Stimulated activated CD4-positive, alpha-beta T cell treated with anti-CD3 and anti-CD28 coated beads, Interleukin-2, amount 100 ng/mL, for 24 hours (primary cell): ENCODE data around the gene CHCHD3.

Experiments
- DNase-seq, 2 donors: peaks; one replicate each; pipeline ENCODE4 v3.0.0-alpha.2; 2020

Gene CHCHD3

DNA sequence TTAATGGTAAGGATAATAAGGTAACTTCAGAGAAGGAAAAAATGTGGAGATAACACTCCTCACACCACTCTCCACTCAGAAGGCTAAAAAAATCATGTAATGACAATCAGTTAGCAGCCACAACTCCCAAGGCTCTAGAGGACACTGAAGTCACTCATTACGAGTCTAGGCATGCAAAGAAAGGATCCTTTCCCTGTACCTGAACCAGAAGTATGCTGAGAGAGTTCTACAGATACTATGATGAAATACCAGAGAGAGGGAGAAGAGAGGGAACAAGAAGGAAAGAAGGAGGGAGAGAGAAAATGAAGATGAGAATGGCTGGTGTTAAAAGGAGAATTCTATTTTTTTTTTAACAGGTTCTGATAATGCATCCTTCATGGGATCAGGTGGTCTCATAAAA lies 281.4 kb downstream of the CHCHD3 start:
- no peak for DNase-seq

DNA sequence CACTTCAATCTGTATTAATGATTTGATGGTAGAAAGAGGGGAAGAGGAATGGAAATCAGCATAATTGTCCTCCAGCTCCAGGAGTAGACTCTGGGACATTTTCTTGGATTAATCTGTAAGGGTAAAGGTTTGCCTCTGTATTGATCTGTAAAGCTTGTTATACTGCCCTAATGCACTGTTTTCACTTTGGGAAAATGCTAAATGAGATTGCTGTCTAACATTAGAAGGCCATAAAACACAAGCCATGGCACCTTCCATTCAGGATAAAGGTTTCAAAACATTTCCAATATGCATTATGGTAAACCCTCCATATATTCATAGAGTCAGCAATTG lies 282.8 kb downstream of the CHCHD3 start:
- DNase-seq = no peak

DNA sequence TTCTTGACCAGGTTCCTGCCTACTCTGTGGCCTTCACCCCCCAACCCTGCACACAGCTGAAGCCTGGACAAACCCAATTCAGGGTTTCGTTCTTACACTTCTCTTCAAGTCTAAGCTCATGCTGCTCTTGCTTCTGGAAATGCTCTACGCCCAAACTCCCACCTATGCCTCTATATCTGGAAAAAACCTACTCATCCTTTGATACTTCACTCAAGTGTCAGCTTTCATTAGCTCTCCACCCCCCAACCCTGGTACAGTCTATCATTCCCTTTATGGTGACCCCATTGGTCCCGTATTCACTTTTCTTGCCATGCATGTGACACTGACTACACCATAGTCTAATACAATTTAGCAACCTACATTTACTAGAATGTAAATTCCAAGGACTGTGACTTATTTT lies 284.7 kb downstream of the CHCHD3 start:
- DNase-seq = no peak

DNA sequence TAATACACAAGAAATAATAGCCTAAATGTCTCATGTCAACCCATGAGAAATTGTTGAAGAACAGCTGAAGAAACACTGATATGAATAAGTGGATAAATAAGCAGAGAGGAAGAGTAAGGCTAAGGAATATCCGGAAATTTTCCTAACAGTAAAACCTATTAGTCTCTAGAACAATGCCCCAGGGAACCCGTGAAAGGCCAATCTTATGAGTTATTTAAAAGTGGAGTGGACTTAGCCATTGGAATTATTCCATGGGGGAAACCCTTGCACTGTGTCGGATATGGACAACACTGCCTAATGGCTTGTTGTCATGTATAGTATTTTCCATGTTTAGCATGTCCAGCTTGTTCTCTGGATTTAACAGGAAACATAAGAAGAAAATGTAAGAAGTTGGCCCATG lies 288.4 kb downstream of the CHCHD3 start:
- DNase-seq = no peak

DNA sequence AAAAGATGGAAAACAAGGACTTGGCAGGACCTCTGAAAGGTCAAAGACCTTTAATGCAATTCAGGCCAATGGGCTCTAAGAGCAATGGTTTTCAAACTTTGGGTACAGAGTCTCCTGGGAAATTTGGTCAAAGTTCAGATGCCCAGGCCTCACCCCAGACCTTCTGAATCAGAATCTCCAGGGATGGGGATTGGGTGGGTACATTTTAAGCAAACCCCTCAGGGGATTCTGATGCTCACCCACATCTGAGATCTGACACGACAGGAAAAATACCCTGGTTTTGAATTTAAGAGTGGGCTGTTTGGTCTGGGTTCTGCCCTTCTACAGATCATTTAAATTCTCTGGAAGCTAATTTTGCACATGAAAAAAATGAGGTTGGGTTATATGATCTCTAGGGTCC lies 290.9 kb downstream of the CHCHD3 start:
- DNase-seq = no peak

DNA sequence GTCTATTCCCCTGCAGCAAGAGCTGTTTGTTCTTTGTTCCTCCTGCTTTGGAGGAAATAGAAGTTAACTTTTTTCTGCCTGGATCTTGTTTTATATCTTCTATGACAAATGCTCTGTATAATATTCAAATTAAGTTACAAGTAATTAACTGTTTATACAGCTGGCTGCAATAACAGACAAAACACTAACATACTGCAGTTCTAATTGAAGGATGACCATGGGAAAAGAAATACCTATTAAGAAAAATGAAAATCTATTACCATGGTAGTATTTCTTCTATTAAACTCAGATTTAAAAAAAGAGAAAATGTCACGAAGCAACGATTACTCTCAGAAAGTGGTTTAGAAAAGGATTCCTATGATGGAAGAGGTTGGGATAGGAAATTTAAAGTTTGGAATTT lies 291.8 kb downstream of the CHCHD3 start:
- DNase-seq = no peak

DNA sequence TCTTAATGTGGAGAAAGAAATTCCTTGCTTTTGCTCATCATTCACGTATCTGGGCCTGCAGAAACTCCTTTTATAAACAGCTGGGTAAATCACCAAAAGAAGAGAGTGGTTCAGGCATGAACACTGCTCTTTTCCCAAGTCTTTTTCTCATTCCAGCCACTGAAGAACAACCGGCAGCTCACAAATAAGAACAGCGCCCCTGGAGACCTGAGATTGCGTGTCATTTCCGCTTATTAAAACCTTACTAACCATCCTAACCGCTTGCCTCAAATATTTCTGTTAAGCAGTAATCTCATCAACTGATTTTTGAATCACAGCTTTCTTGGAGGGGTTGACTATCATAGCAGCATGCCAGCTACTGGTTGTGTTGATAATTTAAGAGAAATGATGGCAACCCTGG lies 292.6 kb downstream of the CHCHD3 start:
- no peak for DNase-seq

DNA sequence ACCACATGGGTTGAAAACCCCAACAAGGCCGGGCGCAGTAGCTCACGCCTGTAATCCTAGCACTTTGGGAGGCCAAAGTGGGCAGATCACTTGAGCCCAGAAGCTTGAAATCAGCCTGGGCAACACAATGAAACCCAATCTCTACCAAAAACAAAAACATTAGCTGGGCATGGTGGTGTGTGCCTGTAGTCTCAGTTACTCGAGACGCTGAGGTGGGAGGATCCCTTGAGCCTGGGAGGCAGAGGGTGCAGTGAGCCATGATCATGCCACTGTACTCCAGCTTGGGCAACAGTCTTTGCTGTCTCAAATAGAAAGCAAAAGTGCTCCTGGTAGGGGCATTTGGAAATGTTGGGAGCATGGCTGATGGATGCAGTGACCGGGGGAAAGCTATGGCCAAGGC lies 296.0 kb downstream of the CHCHD3 start:
- no peak for DNase-seq

DNA sequence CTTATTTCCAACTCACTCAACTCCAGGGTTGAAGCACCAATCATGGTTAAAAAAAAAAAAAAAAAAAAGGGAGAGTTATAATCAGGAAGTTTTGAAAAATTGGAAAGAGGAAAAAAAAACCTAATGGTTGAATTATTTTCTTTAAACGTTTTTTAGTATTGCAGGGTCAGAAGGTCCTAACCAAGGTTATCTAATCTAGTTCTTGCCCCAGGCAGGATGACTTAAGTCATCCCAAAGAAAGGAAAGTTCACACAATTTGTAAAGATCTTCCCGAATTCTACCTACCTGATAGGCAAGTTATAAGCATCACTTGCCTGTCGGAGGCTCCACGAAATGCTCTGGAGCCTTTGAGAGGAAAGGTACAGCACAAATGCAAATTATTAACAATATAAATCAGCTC lies 297.5 kb downstream of the CHCHD3 start:
- no peak for DNase-seq

DNA sequence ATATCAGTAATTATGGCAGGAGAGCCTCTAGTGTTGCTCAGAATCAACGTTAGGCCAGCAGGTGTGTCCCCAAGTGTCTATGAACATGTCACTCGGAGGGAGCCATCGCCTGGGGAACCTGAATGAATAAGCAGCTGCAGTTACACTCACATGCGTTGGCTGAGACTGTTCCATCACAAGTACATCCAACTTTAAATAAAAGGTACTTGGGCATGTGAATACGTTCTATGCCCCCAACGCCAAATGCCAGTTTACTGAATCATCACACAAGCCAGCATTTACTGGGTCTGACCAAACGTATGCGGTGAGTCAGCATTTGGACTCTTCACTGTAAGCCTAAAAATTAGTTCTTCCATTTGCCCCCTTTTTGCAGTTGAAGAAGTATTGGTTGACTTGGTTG lies 298.1 kb downstream of the CHCHD3 start:
- no peak for DNase-seq

DNA sequence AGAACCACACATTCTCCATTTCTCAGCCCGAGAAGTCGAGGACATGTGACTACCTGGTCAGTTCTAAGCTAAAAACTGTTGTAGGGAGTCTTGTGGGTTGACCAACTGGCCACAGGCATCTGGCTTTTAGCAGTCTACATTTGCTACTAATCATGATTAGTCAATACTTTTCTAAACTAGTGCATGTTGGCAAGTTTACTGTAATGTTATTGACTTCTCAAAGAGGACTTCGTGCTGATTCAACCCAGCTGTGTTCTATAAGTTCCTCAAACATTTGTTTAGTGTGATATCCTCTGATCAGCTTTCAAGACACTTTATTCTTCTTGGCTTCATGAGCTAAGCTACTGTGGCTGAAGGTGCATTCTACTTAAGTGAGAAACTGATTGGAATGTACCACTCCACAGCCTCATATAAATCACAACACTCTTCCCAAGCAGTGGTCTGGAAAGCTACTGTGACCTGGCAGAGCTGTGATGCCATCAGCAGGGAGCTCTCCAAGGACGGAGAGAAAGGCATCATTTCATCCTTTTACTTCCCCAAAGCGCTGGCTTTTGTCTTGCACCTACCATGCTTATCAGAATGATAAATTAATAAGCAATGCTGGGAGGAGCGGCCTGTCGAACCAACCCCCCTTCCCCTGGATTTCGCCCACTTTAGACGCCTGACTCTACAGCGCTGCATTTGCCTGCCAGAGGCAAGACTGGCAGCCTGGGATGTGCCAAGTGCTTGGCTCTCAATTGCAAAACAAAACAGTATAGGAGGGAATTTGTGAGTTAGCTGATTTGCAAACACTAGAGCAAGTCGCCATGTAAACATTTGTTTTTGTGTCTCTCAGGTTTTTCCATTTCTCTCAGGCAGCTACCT lies 298.9 kb downstream of the CHCHD3 start:
- DNase-seq = no peak

DNA sequence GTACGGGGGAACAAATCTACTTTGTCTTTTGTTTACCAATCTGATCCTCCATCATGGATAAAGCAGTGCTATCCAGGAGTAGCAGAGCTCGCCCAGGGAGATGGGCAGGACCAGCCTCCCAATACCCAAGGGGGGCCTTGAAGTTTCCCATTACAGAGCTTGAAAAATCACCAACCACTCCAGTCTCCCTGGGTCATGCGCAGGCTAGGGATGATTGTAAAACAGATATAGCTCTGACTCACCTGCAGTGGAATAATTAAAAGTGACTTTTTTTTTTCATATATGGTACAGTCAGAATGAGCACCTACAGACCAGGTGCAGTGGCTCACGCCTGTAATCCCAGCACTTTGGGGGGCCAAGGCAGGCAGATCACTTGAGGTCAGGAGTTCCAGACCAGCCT lies 301.1 kb downstream of the CHCHD3 start:
- no peak for DNase-seq

DNA sequence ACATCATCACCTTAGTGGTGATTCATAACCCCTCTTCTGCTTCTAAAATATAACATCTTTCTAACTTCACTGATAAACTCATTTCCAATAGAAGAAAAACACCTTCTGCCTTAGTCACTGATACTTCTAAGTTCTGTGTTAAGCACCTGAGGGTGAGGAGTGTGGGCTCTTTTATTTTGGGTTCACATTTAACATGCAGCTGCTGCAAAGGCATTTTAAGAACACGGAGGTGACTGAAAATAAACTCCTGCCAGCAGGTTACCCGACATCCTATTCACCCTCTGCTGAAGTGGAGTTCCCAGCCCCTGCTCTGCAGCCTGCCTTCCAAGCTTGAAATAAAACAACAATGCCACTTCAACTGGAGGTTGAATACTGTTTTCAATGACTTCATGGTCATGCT lies 302.7 kb downstream of the CHCHD3 start:
- no peak for DNase-seq

DNA sequence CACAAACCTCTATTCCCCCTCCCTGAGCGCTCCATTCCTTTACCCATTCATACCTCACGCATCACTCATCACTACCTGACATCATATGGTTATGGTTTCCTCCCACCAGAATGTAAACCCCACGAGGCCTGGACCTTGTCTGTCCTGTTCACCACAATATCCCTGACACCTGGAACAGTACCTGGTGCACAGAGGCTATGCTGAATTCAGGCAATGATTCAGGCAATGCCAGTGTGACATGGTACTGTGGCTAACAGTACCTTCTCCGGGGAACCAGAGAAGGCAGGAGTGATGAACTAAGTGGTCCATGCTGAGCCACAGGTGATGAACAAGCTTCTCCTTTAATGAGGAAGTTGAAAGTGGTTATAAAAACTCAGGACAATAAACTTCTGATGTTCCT lies 303.1 kb downstream of the CHCHD3 start:
- DNase-seq = no peak

DNA sequence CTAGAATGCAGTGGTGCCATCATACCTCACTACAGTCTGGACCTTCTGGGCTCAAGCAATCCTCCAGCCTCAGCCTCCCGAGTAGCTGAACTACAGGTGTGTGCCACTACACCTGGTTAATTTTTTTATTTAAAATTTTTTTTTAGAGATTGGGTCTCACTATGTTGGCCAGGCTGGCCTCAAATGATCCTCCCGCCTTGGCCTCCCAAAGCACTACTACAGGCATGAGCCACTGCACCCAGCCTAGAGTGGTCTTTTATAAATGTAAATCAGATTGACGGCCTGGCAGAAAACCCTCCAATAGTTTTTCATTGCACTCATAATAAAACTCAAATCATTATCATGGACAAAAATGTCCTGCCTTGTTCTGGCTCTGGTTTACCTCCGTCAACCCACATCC lies 303.9 kb downstream of the CHCHD3 start:
- no peak for DNase-seq

DNA sequence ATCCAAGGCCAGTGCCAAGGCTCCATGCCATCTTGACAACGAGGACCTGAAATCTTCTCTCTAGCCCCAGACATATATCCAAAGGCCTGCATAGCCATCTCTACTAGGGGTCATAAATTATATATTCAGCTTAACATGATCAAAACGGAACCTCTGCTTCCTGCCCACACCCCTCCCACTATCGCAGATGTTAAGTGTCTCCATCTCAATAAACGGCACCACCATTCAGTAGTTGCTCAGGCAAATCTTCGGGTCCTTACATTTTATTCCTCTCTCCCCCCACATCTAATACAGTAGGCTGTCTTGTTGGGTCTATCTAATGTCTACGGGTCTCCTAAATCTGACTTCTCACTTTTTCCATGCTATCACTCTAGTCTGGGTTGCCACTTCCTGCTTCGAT lies 304.5 kb downstream of the CHCHD3 start:
- DNase-seq = no peak

DNA sequence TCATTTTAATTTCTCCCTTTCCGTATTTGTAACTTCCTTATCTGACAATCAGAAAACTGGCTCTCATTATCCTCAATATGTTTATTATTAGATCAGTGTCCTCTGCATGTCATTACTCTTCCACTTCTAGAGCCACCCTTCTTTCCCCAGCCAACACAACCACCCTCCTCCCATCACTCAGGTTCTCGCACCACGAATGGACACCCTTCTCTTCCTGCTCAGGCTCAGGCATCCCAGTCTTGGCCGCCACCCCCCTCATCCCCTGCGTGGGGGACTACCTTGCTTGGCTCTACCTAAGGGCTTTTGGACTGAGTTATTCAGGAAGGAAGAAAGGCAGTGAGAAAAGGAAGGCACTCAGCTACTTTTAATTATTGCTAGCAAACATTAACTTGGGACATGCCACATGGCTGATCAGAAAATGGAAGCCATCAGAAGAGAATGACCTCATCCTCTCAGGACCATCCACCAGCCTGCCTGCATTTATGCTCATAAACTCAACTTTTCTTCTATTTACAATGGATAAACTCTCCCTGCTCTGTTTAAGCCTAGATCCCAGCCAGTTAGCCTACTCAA lies 305.8 kb downstream of the CHCHD3 start:
- DNase-seq = no peak

DNA sequence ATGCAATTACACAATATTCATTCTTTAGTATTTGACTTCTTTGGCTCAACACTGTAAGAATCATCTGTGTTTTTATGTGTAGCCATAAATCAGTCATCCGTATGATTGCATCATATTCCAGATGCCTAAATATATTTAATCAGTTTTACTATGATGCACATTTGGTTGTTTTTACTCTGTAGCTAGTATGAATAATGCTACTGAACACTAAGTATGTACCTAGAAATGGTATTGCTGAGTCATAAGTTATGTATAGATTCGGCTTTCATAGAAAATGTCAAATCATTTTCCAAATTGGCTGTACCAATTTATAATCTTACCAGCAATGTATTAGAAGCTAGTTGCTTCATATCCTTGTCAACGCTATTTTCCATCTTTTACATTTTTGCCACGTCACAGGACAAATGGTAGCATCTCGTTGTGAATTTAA lies 308.3 kb downstream of the CHCHD3 start:
- DNase-seq = no peak

DNA sequence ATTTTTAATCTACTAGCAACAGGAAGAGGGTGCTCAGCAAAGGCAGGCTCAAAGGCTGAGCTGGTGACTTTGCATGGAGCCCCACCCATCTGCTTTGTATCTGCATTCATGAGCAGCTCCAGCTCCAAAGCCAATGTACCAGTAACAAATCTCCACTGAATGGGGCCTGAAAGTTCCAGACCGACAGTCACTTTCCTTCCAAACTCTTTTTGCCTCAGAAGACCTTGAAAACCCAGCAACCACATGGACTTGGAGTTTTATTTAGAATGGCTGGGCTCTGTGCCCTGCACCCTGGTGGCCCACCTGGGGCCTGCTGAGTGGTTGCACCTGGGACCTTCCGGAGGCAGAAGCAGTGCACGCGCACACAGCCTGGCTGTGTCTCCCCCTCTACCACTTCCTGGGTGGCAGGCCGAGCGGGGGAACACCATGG lies 310.6 kb downstream of the CHCHD3 start:
- peak; percentile 20 to 22 for DNase-seq

DNA sequence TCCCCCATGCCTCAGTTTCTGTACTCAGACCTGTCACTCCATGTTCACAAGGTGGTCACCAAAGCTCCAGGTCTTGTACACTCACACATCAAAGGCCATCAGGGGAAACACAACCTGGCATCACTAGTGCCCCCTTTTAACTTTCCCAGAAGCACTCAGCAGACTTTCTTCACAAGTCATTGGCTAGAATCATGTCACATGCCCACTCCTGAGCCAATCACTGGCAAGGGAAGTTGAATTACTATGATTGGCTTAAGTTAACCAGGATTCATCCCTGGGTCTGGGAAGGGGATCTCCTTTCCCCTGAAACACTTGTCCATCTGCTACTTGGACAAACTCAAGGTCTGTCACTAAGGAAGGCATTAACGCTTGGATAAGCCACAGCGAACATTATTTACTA lies 311.8 kb downstream of the CHCHD3 start:
- DNase-seq = no peak

DNA sequence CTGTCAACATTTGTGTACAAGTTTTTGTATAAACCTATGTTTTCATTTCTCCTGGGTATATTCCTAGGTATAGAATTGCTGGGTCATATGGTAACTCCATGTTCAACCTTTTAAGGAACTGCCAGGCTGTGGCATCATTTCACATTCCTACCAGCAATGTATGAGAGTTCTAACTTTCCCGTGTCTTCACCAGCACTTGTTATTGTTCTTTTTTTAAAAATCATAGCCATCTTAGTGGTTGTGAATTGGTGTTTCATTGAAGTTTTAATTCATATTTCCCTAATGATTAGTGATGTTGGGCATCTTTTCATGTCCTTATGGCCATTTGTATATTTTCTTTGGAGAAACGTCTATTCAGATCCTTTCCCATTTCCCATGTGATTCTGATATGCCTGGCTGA lies 312.6 kb downstream of the CHCHD3 start:
- DNase-seq = no peak

DNA sequence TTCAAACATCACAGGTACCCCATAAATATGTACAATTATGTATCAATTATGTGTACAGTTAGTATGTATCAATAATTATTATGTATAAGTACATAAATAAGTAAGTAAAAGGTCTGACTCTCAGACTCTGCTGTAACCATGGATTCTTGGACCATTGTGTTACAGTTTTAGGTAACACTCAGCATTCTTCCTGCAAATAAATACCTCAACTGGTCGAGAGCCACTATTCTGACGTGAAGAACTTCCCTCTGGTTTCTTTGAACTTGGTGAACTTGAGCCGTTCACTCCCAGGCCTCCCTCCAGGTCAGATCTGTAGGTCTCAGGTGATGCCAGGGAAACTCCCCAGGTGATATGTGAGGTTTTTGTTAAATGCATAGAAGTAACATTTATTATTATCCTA lies 313.8 kb downstream of the CHCHD3 start:
- DNase-seq = no peak

DNA sequence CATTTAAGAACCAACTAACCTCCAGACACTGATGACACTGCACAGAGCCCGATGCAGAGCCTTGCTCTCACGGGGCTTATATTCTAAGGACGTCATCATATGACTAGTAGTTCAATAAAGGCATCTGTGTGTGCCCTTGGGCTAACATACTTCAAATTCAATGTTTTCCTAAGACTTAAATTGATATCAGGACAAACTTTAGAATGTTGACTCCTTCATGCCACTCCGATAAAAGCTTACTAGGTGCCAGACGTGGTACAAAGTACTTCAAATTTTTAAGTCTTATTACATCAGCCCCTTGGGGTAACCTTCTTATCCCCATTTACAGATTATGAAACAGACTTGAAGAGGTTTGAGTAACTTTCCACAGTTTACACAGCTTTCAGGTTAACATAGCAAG lies 314.5 kb downstream of the CHCHD3 start:
- DNase-seq = no peak

DNA sequence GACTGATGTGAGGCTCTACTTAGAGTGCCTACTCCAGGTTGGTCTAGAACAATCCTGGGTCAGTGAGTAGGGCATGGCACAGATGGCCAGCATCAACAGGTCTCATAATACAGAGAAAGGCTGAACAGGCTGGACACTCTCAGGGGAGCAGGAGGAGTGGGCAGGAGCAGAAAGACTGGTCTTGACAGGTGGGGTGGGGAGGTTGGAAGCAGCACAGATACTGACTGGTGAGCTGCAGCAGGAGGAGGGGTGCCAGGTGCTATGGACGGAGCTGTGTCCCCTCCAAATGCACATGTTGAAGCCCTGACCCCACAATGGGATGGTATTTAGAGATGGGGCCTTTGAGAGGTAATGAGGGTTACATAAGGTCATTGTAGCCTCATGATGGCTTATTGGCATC lies 315.2 kb downstream of the CHCHD3 start:
- DNase-seq = no peak

DNA sequence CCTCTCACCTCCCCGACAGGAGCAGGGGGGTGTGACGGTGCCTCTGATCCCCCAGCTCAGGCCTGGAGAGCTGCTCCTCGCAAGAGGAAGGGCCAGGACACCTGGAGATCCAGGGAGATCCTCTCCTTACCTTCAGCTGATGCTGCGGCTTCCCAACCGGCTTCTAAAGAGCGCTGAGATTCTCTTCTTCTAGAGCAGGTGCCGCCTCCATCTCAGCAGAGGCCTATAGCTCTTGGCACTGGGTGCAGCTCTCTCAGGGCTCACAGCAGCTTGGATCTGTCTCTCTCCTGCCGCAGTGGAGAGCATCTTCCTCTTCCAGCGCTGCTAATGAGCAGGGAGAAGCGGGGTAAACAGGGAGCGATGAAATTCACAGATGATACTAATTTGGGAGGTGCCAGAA lies 316.0 kb downstream of the CHCHD3 start:
- DNase-seq = no peak
